Lower leg skin (tissue), 3 donors: ENCODE measurements around the gene RNF224.

Source experiments
- POLR2A ChIP-seq, 2 donors: fragments of 450-650 bp; IDR thresholded peaks; one replicate each; pipeline ENCODE4 v1.6.1; 2016 to 2017; ENCODE audit warnings: antibody characterized with exemption in 2 of 2, mild to moderate bottlenecking in 1 of 2, moderate library complexity in 1 of 2
- TF ChIP-seq, protein P1 (sequence below), 3 donors: fragments of 450-650 bp; IDR thresholded peaks; one replicate each; pipeline ENCODE4 v1.5.1; 2016; ENCODE audit warnings: antibody characterized with exemption in 3 of 3, mild to moderate bottlenecking in 3 of 3, moderate library complexity in 2 of 3

DNA sequence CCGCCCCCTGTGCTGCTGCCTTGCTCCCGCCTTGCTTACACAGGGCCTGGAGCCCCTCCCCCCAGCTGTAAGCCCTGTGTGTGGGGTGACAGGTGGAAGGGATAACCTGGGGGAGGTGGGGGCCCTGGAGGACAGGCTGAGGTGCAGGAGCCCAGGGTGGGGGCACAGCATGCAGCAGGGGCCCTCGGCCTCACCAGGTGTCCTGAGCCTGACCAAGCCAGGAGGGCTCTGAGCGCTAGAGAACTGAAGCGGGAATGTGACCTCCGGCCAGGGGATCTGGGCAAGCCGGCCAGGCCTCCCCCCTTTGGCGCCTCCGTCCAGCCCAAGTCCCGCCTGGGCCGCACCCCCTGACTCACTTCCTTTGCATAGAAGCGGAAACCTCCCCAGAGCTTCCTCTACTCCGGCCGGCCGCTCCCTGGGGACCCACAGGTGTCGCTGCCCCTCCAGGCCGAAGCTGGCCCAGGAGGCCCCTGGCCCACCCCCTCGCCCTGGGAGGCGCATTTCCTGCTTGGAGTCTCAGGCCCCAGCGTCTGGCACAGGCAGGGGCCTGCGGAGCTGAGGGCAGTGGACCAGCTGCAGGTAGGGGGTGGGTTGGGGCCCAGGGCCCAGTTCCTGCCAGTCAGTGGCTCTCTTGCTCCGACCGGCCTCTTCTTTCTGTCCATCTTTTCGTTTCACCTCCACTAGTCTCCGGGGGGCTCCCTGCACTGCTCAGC, 50.2 kb downstream of the RNF224 start, which contains the start of gene TOR4A:
- TF ChIP-seq, protein P1, sequence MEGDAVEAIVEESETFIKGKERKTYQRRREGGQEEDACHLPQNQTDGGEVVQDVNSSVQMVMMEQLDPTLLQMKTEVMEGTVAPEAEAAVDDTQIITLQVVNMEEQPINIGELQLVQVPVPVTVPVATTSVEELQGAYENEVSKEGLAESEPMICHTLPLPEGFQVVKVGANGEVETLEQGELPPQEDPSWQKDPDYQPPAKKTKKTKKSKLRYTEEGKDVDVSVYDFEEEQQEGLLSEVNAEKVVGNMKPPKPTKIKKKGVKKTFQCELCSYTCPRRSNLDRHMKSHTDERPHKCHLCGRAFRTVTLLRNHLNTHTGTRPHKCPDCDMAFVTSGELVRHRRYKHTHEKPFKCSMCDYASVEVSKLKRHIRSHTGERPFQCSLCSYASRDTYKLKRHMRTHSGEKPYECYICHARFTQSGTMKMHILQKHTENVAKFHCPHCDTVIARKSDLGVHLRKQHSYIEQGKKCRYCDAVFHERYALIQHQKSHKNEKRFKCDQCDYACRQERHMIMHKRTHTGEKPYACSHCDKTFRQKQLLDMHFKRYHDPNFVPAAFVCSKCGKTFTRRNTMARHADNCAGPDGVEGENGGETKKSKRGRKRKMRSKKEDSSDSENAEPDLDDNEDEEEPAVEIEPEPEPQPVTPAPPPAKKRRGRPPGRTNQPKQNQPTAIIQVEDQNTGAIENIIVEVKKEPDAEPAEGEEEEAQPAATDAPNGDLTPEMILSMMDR (IDR thresholded peaks at IDR 0.05) = no peak
- TF ChIP-seq POLR2A (IDR thresholded peaks at IDR 0.05) = no peak
